ENCODE results near the gene NDUFB8. TPM values are rescaled to one million over a fixed set of nuclear protein-coding genes. Genes with fewer than 3 reads are reported as not detected.

The NDUFB8 gene
- total and polyA plus RNA-seq, 2 of the 4 experiments (the other 2 are of a cell fraction) = 99.1 to 265 TPM

DNA sequence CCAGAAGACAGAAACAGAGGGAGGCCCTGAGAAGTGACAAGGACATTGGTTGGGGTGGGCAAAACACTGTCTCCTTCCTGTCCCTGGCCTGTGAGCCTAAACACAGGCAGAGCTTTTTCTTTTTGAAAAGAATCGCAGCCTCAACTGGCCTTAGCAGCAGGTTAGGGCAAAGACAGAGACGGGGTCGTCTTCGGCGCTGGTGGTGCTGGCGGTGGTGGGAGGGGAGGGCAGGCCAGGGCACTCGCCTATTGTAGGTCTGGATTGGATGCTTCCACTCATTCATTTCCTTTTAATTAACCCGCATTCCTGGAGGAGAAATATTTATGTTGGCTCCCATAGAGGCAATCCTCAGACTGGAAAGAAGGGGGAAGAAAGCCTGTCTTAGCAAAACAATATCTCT is 44.3 kb downstream of the NDUFB8 start:
- H2BK5ac ChIP-seq (ENCODE audit: low read depth, low read length, poor library complexity, severe bottlenecking) = no peak overlapping the region
- peaks cover 24% of the 10 kb centered on the region for H3K27me3 ChIP-seq (ENCODE audit: control insufficient read depth, insufficient read depth, low read length)
- H4K91ac ChIP-seq (ENCODE audit: insufficient read depth, low read depth, low read length) = no peak overlapping the region
- peaks cover 18% of the 10 kb centered on the region for H3K36me3 ChIP-seq (ENCODE audit: control insufficient read depth, insufficient read depth, low read length)
- no peak overlapping the region for H2BK20ac ChIP-seq (ENCODE audit: low read depth, low read length)
- H3K4me3 ChIP-seq (ENCODE audit: insufficient read depth, low read depth, low read length) = no peak overlapping the region
- no CpG with 5 or more reads among the region's 8 CpGs for WGBS, 2 experiments (ENCODE audit: extremely low coverage in 2 of 2, insufficient read length in 1 of 2)
- no peak overlapping the region for H3K9ac ChIP-seq (ENCODE audit: low read depth, low read length)
- dilution Hi-C loops (cut with HindIII; ENCODE audit: low sequenced_read_pairs, unreplicated experiment) (no loop called here), intact Hi-C loops (cut with micrococcal nuclease) (no loop called here), in situ Hi-C loops (cut with MboI; ENCODE audit: low sequenced_read_pairs) (no loop called here)
- H4K20me1 ChIP-seq (ENCODE audit: insufficient read depth, low read length) = no peaks in the 10 kb centered on the region; the same call in 1 of the 2 replicates
- H2BK120ac ChIP-seq (ENCODE audit: low read depth, low read length) = no peak overlapping the region
- H2BK15ac ChIP-seq (ENCODE audit: low read depth, low read length) = no peak overlapping the region
- H3K9me3 ChIP-seq (ENCODE audit: control insufficient read depth, insufficient read depth, low read length) = no peaks in the 10 kb centered on the region
- DNase-seq (no peak), ATAC-seq (ENCODE audit: low read depth) (no peak)
- no peak overlapping the region for H3K56ac ChIP-seq (ENCODE audit: extremely low read depth, insufficient read depth, low read length)
- BruUV-seq (replicated peaks) = no TSS peak
- H3K18ac ChIP-seq (ENCODE audit: low read depth, low read length) = no peak overlapping the region
- H2AK9ac ChIP-seq (replicated peaks; ENCODE audit: low read depth, low read length, poor library complexity) = no peak overlapping the region
- no peak overlapping the region for H3K14ac ChIP-seq (replicated peaks; ENCODE audit: low read depth, low read length)
- peaks cover 4% of the 10 kb centered on the region; the same call in 1 of the 2 replicates for H3K4me1 ChIP-seq (ENCODE audit: control insufficient read depth, insufficient read depth, low read length)
- no peaks in the 10 kb centered on the region for H3K9me1 ChIP-seq (ENCODE audit: insufficient read depth, low read length)
- CTCF ChIA-PET = no interaction called here
- H3K27ac ChIP-seq (ENCODE audit: insufficient read depth, low read length) = no peak overlapping the region
- H2AK5ac ChIP-seq (ENCODE audit: low read depth, low read length) = no peak overlapping the region
- POLR2A ChIA-PET (ENCODE audit: unreplicated experiment) = no interaction called here
- H3K4ac ChIP-seq (ENCODE audit: low read depth, low read length) = no peak overlapping the region
- H2AFZ ChIP-seq (replicated peaks; ENCODE audit: low read length, poor library complexity) = no peak overlapping the region
- H3K4me2 ChIP-seq (ENCODE audit: low read depth, low read length) = no peak overlapping the region
- H3K79me1 ChIP-seq (ENCODE audit: low read depth in 1 of 2, low read length in 2 of 2) = no peaks in the 10 kb centered on the region
- no peak overlapping the region for H4K8ac ChIP-seq (ENCODE audit: low read depth in 2 of 2, low read length in 2 of 2)
- no peak overlapping the region for H3K23ac ChIP-seq (ENCODE audit: low read depth, low read length)
- H4K5ac ChIP-seq (ENCODE audit: low read depth, low read length) = no peak overlapping the region
- TF ChIP-seq BHLHE40 (IDR thresholded peaks at IDR 0.05; ENCODE audit: low read depth, low read length) (no peak), SMC3 (IDR thresholded peaks at IDR 0.05; ENCODE audit: low read depth, low read length) (no peak), CHD1 (IDR thresholded peaks at IDR 0.05; ENCODE audit: low read depth, low read length) (no peak)
- TF ChIP-seq, protein P1, sequence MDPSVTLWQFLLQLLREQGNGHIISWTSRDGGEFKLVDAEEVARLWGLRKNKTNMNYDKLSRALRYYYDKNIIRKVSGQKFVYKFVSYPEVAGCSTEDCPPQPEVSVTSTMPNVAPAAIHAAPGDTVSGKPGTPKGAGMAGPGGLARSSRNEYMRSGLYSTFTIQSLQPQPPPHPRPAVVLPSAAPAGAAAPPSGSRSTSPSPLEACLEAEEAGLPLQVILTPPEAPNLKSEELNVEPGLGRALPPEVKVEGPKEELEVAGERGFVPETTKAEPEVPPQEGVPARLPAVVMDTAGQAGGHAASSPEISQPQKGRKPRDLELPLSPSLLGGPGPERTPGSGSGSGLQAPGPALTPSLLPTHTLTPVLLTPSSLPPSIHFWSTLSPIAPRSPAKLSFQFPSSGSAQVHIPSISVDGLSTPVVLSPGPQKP (IDR thresholded peaks at IDR 0.05; ENCODE audit: borderline replicate concordance, low read depth, low read length) = no peak

All from IMR-90 (cell line).